H1 (cell line): ENCODE results near the gene TNN. TPM values are rescaled to one million over a fixed set of nuclear protein-coding genes. Genes with fewer than 3 reads are reported as not detected.
"Not testable (repeated sequence)": the region's sequence is repeated elsewhere in the genome, so short reads cannot be mapped to it uniquely, and the experiment has no call there.

Source experiments
- CTCF ChIA-PET: fragments of 300-600 bp; sonication (Branson Sonifier 250); formaldehyde crosslinking; loops from one replicate; lab custom pipeline; 2021; ENCODE audit not compliant: partially characterized antibody; lab: Charles Lee
- POLR2A ChIA-PET: fragments of 300-600 bp; sonication (Branson Sonifier 250); formaldehyde crosslinking; loops from one replicate; lab custom pipeline; 2021; ENCODE audit warnings: inconsistent platforms; ENCODE audit not compliant: partially characterized antibody; lab: Charles Lee
- DNase-seq, 2 experiments: peaks; one replicate each; pipeline versions ENCODE4 v3.0.0 to v3.0.0-alpha.2; 2010 to 2022; ENCODE audit warnings: low spot score in 2 of 2, low read depth in 1 of 2, mixed read lengths in 1 of 2
- FAIRE-seq: peaks from 2 replicates; lab custom pipeline; 2011; peaks lifted over from hg19 to GRCh38; lab: Jason Lieb, UNC
- H2AFZ ChIP-seq: 2 replicates; pipeline ENCODE4 v1.8.1; 2012; ENCODE audit warnings: low read length, inconsistent platforms
- H2AK5ac ChIP-seq: 2 replicates; pipeline ENCODE4 v1.6.1; 2013; ENCODE audit warnings: low read depth, low read length
- H2BK120ac ChIP-seq: replicated peaks from 2 replicates; pipeline ENCODE3; 2013; ENCODE audit warnings: low read depth, low read length, inconsistent platforms
- H2BK12ac ChIP-seq: 2 replicates; pipeline ENCODE4 v1.6.1; 2013; ENCODE audit warnings: low read depth, low read length
- H2BK15ac ChIP-seq: 2 replicates; pipeline ENCODE4 v1.6.1; 2013; ENCODE audit warnings: low read length
- H2BK20ac ChIP-seq: 2 replicates; pipeline ENCODE4 v1.6.1; 2013; ENCODE audit warnings: low read length
- H2BK5ac ChIP-seq: 2 replicates; pipeline ENCODE4 v1.6.1; 2013; ENCODE audit warnings: low read depth, low read length
- H3K14ac ChIP-seq: 2 replicates; pipeline ENCODE4 v1.6.1; 2013; ENCODE audit warnings: inconsistent platforms; ENCODE audit not compliant: insufficient read length
- H3K18ac ChIP-seq: 2 replicates; pipeline ENCODE4 v1.6.1; 2013; ENCODE audit warnings: low read length; ENCODE audit errors: extremely low read depth
- H3K23ac ChIP-seq: 2 replicates; pipeline ENCODE4 v1.6.1; 2013; ENCODE audit warnings: inconsistent platforms; ENCODE audit not compliant: insufficient read length
- H3K23me2 ChIP-seq: 2 replicates; pipeline ENCODE4 v1.6.1; 2013; ENCODE audit warnings: low read depth, low read length
- H3K27ac ChIP-seq: 2 replicates; pipeline ENCODE4 v1.6.1; 2011; ENCODE audit warnings: low read depth, low read length, inconsistent platforms
- H3K27me3 ChIP-seq, 4 experiments: replicated peaks in 1 of 4; 1 replicate in 1 of 4; 2 replicates in 3 of 4; pipeline versions ENCODE4 v1.6.1 to v1.8.1; 2011 to 2013; ENCODE audit warnings: low read length in 3 of 4, mild to moderate bottlenecking in 3 of 4, inconsistent platforms in 2 of 4, mixed read lengths in 2 of 4, moderate library complexity in 1 of 4; ENCODE audit not compliant: control insufficient read depth in 3 of 4, insufficient read depth in 3 of 4; ENCODE audit errors: extremely low read depth in 1 of 4
- H3K36me3 ChIP-seq, 4 experiments: 2 replicates each; pipeline versions ENCODE4 v1.6.1 to v1.8.1; 2011 to 2013; ENCODE audit warnings: mild to moderate bottlenecking in 4 of 4, low read length in 3 of 4, moderate library complexity in 2 of 4, control low read depth in 1 of 4, inconsistent platforms in 1 of 4; ENCODE audit not compliant: insufficient read depth in 4 of 4, control insufficient read depth in 2 of 4
- H3K4ac ChIP-seq: replicated peaks from 2 replicates; pipeline ENCODE3; 2013; ENCODE audit warnings: low read length, low read depth, mixed read lengths, inconsistent platforms; ENCODE audit not compliant: insufficient read length
- H3K4me1 ChIP-seq, 4 experiments: replicated peaks in 1 of 4; 1 replicate in 1 of 4; 2 replicates in 3 of 4; pipeline versions ENCODE4 v1.6.1 to v1.8.1; 2011 to 2013; ENCODE audit warnings: low read length in 3 of 4, inconsistent platforms in 2 of 4, mixed read lengths in 1 of 4; ENCODE audit not compliant: insufficient read depth in 4 of 4, control insufficient read depth in 3 of 4
- H3K4me2 ChIP-seq, 2 experiments: 2 replicates each; pipeline versions ENCODE4 v1.6.1 to v1.8.1; 2011 to 2013; ENCODE audit warnings: low read depth in 2 of 2, low read length in 2 of 2, control low read depth in 1 of 2, inconsistent platforms in 1 of 2, mild to moderate bottlenecking in 1 of 2; ENCODE audit not compliant: insufficient read depth in 1 of 2
- H3K4me3 ChIP-seq, 4 experiments: fragments of 200-600, 300-600 bp in 1 of 4; sonication (generic), shearing (Covaris generic), sonication (Bioruptor Twin) in 1 of 4; 2 replicates each; pipeline versions ENCODE4 v1.5.1 to v1.8.1; 2011 to 2016; ENCODE audit warnings: low read length in 4 of 4, low read depth in 3 of 4, control low read depth in 2 of 4, inconsistent platforms in 2 of 4, mild to moderate bottlenecking in 2 of 4, mixed read lengths in 1 of 4, moderate library complexity in 1 of 4; ENCODE audit not compliant: insufficient read depth in 2 of 4; ENCODE audit errors: extremely low read depth in 1 of 4
- H3K56ac ChIP-seq: replicated peaks from 2 replicates; pipeline ENCODE3; 2013; ENCODE audit warnings: low read depth, mild to moderate bottlenecking, mixed read lengths, low read length, inconsistent platforms; ENCODE audit not compliant: insufficient read length
- H3K79me1 ChIP-seq: 2 replicates; pipeline ENCODE4 v1.6.1; 2013; ENCODE audit warnings: low read depth, low read length, control low read depth
- H3K79me2 ChIP-seq, 2 experiments: 2 replicates each; pipeline versions ENCODE4 v1.6.1 to v1.8.1; 2012 to 2013; ENCODE audit warnings: low read length in 2 of 2, mild to moderate bottlenecking in 2 of 2, inconsistent platforms in 1 of 2; ENCODE audit not compliant: insufficient read depth in 2 of 2, control insufficient read depth in 1 of 2
- H3K9ac ChIP-seq, 4 experiments: replicated peaks in 1 of 4; 1 replicate in 1 of 4; 2 replicates in 3 of 4; pipeline versions ENCODE4 v1.6.1 to v1.8.1; 2011 to 2013; ENCODE audit warnings: low read depth in 3 of 4, low read length in 3 of 4, control low read depth in 2 of 4, mild to moderate bottlenecking in 2 of 4, moderate library complexity in 2 of 4, inconsistent platforms in 1 of 4; ENCODE audit errors: extremely low read depth in 1 of 4
- H3K9me3 ChIP-seq, 2 experiments: 2 replicates each; pipeline versions ENCODE4 v1.6.1 to v1.8.1; 2012 to 2013; ENCODE audit warnings: mild to moderate bottlenecking in 2 of 2, moderate library complexity in 2 of 2, control low read depth in 1 of 2, inconsistent platforms in 1 of 2, low read depth in 1 of 2, low read length in 1 of 2, mixed read lengths in 1 of 2; ENCODE audit not compliant: insufficient read depth in 2 of 2
- H4K20me1 ChIP-seq, 2 experiments: replicated peaks in 1 of 2; 2 replicates each; pipeline versions ENCODE3 to v1.8.1; 2011 to 2013; ENCODE audit warnings: inconsistent platforms in 2 of 2, low read length in 2 of 2, mild to moderate bottlenecking in 1 of 2; ENCODE audit not compliant: insufficient read depth in 2 of 2, control insufficient read depth in 1 of 2
- H4K5ac ChIP-seq: 2 replicates; pipeline ENCODE4 v1.6.1; 2013; ENCODE audit warnings: low read length, low read depth, mixed read lengths, inconsistent platforms; ENCODE audit not compliant: insufficient read length
- H4K8ac ChIP-seq: 2 replicates; pipeline ENCODE4 v1.8.0; 2013; ENCODE audit warnings: mild to moderate bottlenecking, moderate library complexity, low read length, inconsistent platforms; ENCODE audit not compliant: insufficient read depth; ENCODE audit errors: extremely low read depth
- H4K91ac ChIP-seq: replicated peaks from 2 replicates; pipeline ENCODE3; 2013; ENCODE audit warnings: low read length, mixed read lengths, inconsistent platforms; ENCODE audit not compliant: insufficient read length
- WGBS, 2 experiments: shearing (Covaris generic) in 1 of 2; methylation state at CpG; one replicate each; pipeline versions ENCODE4 v1.1.6 to v1.1.7; 2013 to 2015; ENCODE audit warnings: low lambda C conversion rate in 2 of 2, mixed read lengths in 2 of 2, inconsistent platforms in 1 of 2, low coverage in 1 of 2, missing lambda C conversion rate in 1 of 2; ENCODE audit not compliant: insufficient replicate concordance in 2 of 2, insufficient coverage in 1 of 2, insufficient read length in 1 of 2; ENCODE audit errors: extremely low coverage in 1 of 2, missing lambda C conversion rate in 1 of 2; 5-methylcytosine and 5-hydroxymethylcytosine counted together
- polyA plus RNA-seq, 7 experiments: library from polyadenylated mRNA; depleted of rRNA in 3 of 7; stranded (reverse) in 5 of 7; unstranded in 2 of 7; fragments of >200 nt in 5 of 7; fragments of 200-250 nt in 2 of 7; gene quantifications; 1 replicate in 5 of 7; 2 replicates in 1 of 7; 4 replicates in 1 of 7; pipeline versions ENCODE4 v1.2.1 to v1.2.3, GENCODE V29; 2011 to 2013; ENCODE audit warnings: missing spikeins in 2 of 7, mixed read lengths in 2 of 7
- total RNA-seq: library from RNA; stranded (reverse); fragmentation: NEBNext Ultra II Directional; extraction: Animal tissue kit (Norgen Biotek cat#: 25700); gene quantifications from 2 replicates; pipeline ENCODE4 v1.2.1, GENCODE V29; 2021

Gene TNN
- total and polyA plus RNA-seq, 2 of the 8 experiments (the other 6 are each of a cell fraction or from before 2014, with no cell fraction given): 0.21 to 0.30 TPM

DNA sequence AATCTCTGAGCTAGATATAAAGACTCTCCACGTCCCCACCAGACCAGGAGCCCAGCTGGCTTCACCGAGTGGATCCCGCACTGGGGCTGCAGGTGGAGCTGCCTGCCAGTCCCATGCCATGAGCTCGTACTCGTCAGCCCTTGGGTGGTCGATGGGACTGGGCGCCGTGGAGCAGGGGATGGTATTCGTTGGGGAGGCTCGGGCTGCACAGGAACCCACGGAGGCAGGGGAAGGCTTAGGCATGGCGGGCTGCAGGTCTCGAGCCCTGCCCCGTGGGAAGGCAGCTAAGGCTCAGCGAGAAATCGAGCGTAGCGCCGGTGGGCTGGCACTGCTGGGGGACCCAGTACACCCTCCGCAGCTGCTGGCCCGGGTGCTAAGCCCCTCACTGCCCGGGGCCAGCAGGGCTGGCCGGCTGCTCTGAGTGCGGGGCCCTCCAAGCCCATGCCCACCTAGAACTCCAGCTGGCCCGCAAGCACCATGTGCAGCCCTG, 40.7 kb downstream of the TNN start:
- H3K23me2 ChIP-seq, H2AK5ac ChIP-seq, H4K20me1 ChIP-seq, H2BK12ac ChIP-seq, H3K79me2 ChIP-seq, H3K9me3 ChIP-seq, H3K4me3 ChIP-seq, H3K79me1 ChIP-seq, DNase-seq, H3K56ac ChIP-seq, H4K5ac ChIP-seq, H3K27me3 ChIP-seq, H4K8ac ChIP-seq, H2AFZ ChIP-seq, POLR2A ChIA-PET, H3K27ac ChIP-seq, H3K4ac ChIP-seq, H4K91ac ChIP-seq, CTCF ChIA-PET, H3K14ac ChIP-seq, H3K4me1 ChIP-seq, H3K36me3 ChIP-seq, H2BK5ac ChIP-seq, H3K4me2 ChIP-seq, H3K9ac ChIP-seq, H2BK20ac ChIP-seq, H3K23ac ChIP-seq, H2BK120ac ChIP-seq, FAIRE-seq, H3K18ac ChIP-seq, H2BK15ac ChIP-seq: not testable (repeated sequence)
- WGBS, 2 experiments: 88% methylated on average over 19 of the region's 25 CpGs; no CpG with 5 or more reads in 1 of the 2 experiments
